HCEC 1CT (cell line): ENCODE data around the gene TMEM240.
"Not testable (repeated sequence)": the region's sequence is repeated elsewhere in the genome, so short reads cannot be mapped to it uniquely, and the experiment has no call there.

Source experiments
- DNase-seq: peaks from one replicate; pipeline ENCODE4 v3.0.0-alpha.2; 2017

The TMEM240 gene

GRCh38 chr1:1489231-1489630 lies 51.2 kb downstream of the TMEM240 start:
- DNase-seq = no peak

GRCh38 chr1:1487701-1488100 lies 52.7 kb downstream of the TMEM240 start:
- no peak for DNase-seq

GRCh38 chr1:1485755-1486317 lies 54.6 kb downstream of the TMEM240 start:
- not testable (repeated sequence) for DNase-seq

- DNase-seq = not testable (repeated sequence)
Observed at GRCh38 chr1:1484976-1485750, 55.3 kb downstream of the TMEM240 start.
